IPS-20b (cell line): ENCODE data around the gene ACOT13.
"Not testable (repeated sequence)": the region's sequence is repeated elsewhere in the genome, so short reads cannot be mapped to it uniquely, and the experiment has no call there.

ENCODE experiments used
- H3K27ac ChIP-seq: one replicate; pipeline ENCODE4 v1.5.1; 2013; ENCODE audit warnings: low read length
- H3K27me3 ChIP-seq: 2 replicates; pipeline ENCODE4 v1.6.1; 2013; ENCODE audit warnings: mild to moderate bottlenecking, low read length, inconsistent platforms; ENCODE audit not compliant: insufficient read depth
- H3K36me3 ChIP-seq: 2 replicates; pipeline ENCODE4 v1.6.1; 2013; ENCODE audit warnings: low read depth, mild to moderate bottlenecking, inconsistent platforms, low read length, moderate library complexity; ENCODE audit not compliant: insufficient read depth
- H3K4me1 ChIP-seq: 2 replicates; pipeline ENCODE4 v1.6.1; 2013; ENCODE audit warnings: mild to moderate bottlenecking, control low read depth, inconsistent platforms, low read length, moderate library complexity; ENCODE audit not compliant: insufficient read depth
- H3K4me3 ChIP-seq: 2 replicates; pipeline ENCODE4 v1.5.1; 2013; ENCODE audit warnings: mild to moderate bottlenecking, low read length, inconsistent platforms
- H3K9ac ChIP-seq: 2 replicates; pipeline ENCODE4 v1.6.1; 2013; ENCODE audit warnings: low read depth, mild to moderate bottlenecking, inconsistent platforms, low read length, moderate library complexity
- H3K9me3 ChIP-seq: 2 replicates; pipeline ENCODE4 v1.6.1; 2013; ENCODE audit warnings: mild to moderate bottlenecking, low read depth, low read length, inconsistent platforms; ENCODE audit not compliant: insufficient read depth

Gene ACOT13

GRCh38 chr6:24719125-24719971 lies 52.5 kb downstream of the ACOT13 start, which contains the start of gene C6orf62:
C6orf62 (minus strand) TSS chr6:24719154; CDS start chr6:24718668, 486 bp downstream.
- peak within 1 kb of the TSS; percentile 98 for H3K4me3 ChIP-seq
- H3K36me3 ChIP-seq: peaks cover 51% of the 10 kb centered on the region
- no peaks in the 10 kb centered on the region for H3K27me3 ChIP-seq
- no peaks in the 10 kb centered on the region for H3K9me3 ChIP-seq
- H3K4me1 ChIP-seq: peaks cover 7% of the 10 kb centered on the region; the same call in 1 of the 2 replicates
- H3K27ac ChIP-seq: peak within 1 kb of the TSS; percentile 74
- H3K9ac ChIP-seq: peak within 1 kb of the TSS; percentile 100

DNA sequence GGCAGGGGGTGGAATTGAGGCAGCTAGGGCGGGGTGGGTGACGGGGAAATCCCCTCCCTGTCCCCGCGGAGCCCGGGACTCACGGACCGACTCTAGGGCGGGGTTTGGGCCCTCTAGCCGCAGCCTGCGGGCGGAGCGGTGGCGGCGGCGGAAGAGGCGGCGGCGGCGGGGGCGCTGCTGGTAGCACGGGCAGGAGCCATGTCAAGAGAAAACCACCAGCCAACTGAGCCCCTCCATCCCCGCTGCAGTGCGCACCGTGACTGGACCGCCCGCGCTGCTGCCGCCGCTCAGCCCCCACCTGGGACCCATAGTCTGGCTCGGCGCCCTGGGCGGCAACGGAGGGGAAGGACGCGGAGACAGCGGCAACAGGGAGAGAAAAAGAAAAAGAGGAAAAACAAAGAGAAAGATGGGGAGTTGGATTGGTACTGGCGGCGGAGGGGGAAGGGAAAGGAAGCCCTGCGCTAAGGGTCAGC lies 53.3 kb downstream of the ACOT13 start:
- Histone ChIP-seq H3K36me3 (peaks cover 43% of the 10 kb centered on the region), H3K27ac (peak overlapping the region; percentile 52), H3K27me3 (no peaks in the 10 kb centered on the region), H3K9ac (peak overlapping the region; percentile 100), H3K9me3 (no peaks in the 10 kb centered on the region), H3K4me3 (peak overlapping the region; percentile 98), H3K4me1 (peaks cover 7% of the 10 kb centered on the region; the same call in 1 of the 2 replicates)

- peak overlapping the region; percentile 98 for H3K27ac ChIP-seq
- peaks cover 36% of the 10 kb centered on the region for H3K36me3 ChIP-seq
- H3K4me1 ChIP-seq: peaks cover 7% of the 10 kb centered on the region; the same call in 1 of the 2 replicates
- no peaks in the 10 kb centered on the region for H3K9me3 ChIP-seq
- no peaks in the 10 kb centered on the region for H3K27me3 ChIP-seq
- H3K4me3 ChIP-seq: peak overlapping the region; percentile 98
- peak overlapping the region; percentile 100 for H3K9ac ChIP-seq
Observed at GRCh38 chr6:24720604-24721460, 54.0 kb downstream of the ACOT13 start.

GRCh38 chr6:24721461-24722215 lies 54.8 kb downstream of the ACOT13 start:
- peak overlapping the region; percentile 98 for H3K27ac ChIP-seq
- H3K27me3 ChIP-seq: no peaks in the 10 kb centered on the region
- H3K9ac ChIP-seq: peak overlapping the region; percentile 100
- peaks cover 28% of the 10 kb centered on the region for H3K36me3 ChIP-seq
- H3K4me1 ChIP-seq: peaks cover 7% of the 10 kb centered on the region; the same call in 1 of the 2 replicates
- H3K4me3 ChIP-seq: peak overlapping the region; percentile 77
- H3K9me3 ChIP-seq: no peaks in the 10 kb centered on the region

DNA sequence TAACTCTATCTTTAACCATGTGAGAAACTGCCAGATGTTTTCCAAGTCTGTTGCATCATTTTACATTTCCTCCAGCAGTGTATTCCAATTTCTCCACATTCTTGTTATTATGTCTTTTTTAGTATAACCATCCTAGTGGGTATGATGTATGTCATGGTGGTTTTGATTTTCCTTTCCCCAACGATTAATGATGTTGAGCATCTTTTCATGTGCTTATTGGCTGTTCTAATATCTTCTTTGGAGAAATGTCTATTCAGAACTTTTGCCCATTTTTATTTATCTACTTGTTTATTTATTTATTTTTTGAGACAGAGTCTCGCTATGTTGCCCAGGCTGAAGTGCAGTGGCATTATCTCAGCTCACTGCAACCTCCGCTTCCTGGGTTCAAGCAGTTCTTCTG lies 56.4 kb downstream of the ACOT13 start:
- no peak overlapping the region for H3K27ac ChIP-seq
- H3K9me3 ChIP-seq: no peaks in the 10 kb centered on the region
- H3K9ac ChIP-seq: no peak overlapping the region
- peaks cover 5% of the 10 kb centered on the region; the same call in 1 of the 2 replicates for H3K4me1 ChIP-seq
- no peak overlapping the region for H3K4me3 ChIP-seq
- peaks cover 12% of the 10 kb centered on the region for H3K36me3 ChIP-seq
- no peaks in the 10 kb centered on the region for H3K27me3 ChIP-seq

DNA sequence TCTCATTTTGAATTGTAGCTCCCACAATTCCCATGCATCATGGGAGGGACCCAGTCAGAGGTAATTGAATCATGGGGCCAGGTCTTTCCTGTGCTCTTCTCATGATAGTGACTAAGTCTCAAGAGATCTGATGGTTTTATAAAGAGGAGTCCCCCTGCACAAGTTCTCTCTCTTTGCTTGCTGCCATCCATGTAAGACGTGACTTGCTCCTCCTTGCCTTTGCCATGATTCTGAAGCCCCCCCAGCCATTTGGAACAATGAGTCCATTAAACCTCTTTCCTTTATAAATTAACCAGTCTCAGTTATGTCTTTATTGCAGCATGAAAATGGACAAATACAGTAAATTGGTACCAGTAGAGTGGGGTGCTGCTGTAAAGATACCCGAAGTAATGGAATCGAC lies 63.8 kb downstream of the ACOT13 start:
- not testable (repeated sequence) for H3K4me1 ChIP-seq, H3K4me3 ChIP-seq, H3K27me3 ChIP-seq, H3K36me3 ChIP-seq, H3K9ac ChIP-seq, H3K27ac ChIP-seq
- H3K9me3 ChIP-seq: peaks cover 32% of the 10 kb centered on the region

DNA sequence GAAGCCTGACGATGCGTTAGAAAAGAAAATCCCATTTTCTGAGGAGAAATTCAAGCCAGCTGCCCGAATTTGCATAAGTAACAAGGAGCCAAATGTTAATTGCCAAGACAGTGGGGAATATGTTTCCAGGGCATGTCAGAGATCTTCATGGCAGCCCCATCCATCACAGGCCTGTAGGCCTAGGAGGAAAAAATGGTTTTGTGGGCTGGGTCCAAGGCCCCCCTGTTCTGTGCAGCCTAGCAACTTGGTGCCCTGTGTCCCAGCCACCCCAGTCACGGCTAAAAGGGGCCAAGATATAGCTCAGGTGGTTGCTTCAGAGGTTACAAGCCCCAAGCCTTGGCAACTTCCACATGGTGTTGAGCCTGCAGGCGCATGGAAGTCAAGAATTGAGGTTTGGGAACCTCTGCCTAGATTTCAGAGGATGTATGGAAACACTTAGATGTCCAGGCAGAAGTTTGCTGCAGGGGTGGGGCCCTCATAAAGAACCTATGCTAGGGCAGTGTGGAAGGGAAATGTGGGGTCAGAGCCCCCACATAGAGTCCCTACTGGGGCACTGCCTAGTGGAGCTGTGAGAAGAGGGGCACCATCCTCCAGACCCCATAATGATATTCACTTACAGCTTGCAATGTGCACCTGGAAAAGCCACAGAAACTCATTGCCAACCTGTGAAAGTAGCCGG lies 64.7 kb downstream of the ACOT13 start:
- not testable (repeated sequence) for H3K27me3 ChIP-seq, H3K36me3 ChIP-seq, H3K27ac ChIP-seq, H3K4me3 ChIP-seq, H3K9ac ChIP-seq, H3K4me1 ChIP-seq
- peaks cover 32% of the 10 kb centered on the region for H3K9me3 ChIP-seq

DNA sequence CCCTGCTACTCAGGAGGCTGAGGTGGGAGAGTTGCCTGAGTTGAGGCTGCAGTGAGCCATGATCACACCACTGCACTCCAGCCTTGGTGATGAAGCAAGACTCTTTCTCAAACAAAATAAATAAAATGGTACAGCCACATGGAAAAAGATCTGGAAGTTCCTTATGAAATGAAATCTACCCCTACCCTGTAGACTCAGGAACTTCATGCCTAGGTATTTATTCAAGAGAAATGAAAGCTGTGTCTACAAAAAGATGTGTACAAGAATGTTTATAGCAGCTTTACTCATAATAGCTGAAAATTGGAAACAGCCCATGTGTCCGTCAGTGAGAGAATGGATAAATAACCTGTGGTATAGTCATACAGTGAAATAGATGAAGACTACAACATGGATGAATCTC lies 67.3 kb downstream of the ACOT13 start:
- Histone ChIP-seq H3K9me3 (peaks cover 32% of the 10 kb centered on the region), H3K36me3 (no peaks in the 10 kb centered on the region), H3K27me3 (no peaks in the 10 kb centered on the region), H3K9ac (no peak overlapping the region), H3K4me3 (no peak overlapping the region), H3K27ac (no peak overlapping the region), H3K4me1 (no peaks in the 10 kb centered on the region)

GRCh38 chr6:24734710-24735109 lies 67.8 kb downstream of the ACOT13 start:
- not testable (repeated sequence) for H3K4me1 ChIP-seq, H3K9ac ChIP-seq, H3K27me3 ChIP-seq, H3K4me3 ChIP-seq, H3K36me3 ChIP-seq, H3K27ac ChIP-seq
- peaks cover 29% of the 10 kb centered on the region for H3K9me3 ChIP-seq

GRCh38 chr6:24738741-24739140 lies 71.9 kb downstream of the ACOT13 start:
- Histone ChIP-seq H3K4me3 (no peak overlapping the region), H3K9me3 (no peaks in the 10 kb centered on the region; the same call in 1 of the 2 replicates), H3K4me1 (no peaks in the 10 kb centered on the region; the same call in 1 of the 2 replicates), H3K27me3 (no peaks in the 10 kb centered on the region), H3K9ac (no peak overlapping the region), H3K27ac (no peak overlapping the region), H3K36me3 (no peaks in the 10 kb centered on the region)
